Naive thymus-derived CD8-positive, alpha-beta T cell (primary cell): ENCODE measurements around the gene POC1A. TPM values are rescaled to one million over a fixed set of nuclear protein-coding genes. Genes with fewer than 3 reads are reported as not detected.
A peak's percentile ranks its signal among the peaks of the same experiment; 100 is the strongest.
"Not testable (repeated sequence)": the region's sequence is repeated elsewhere in the genome, so short reads cannot be mapped to it uniquely, and the experiment has no call there.

Experiments
- ATAC-seq, 2 donors: fragments of 150-1000 bp; cut with Tn5 transposase in 1 of 2; sonication (Bioruptor Pico), chemical (Tn5 transposase) in 1 of 2; 1 replicate in 1 of 2; 2 replicates in 1 of 2; pipeline ENCODE4 v1.10.0; 2021; ENCODE audit warnings: mild to moderate bottlenecking in 2 of 2, moderate library complexity in 2 of 2
- POLR2A ChIA-PET: fragments of 350-600 bp; sonication (Branson Sonifier 250); formaldehyde crosslinking; loops from one replicate; lab custom pipeline; 2021; ENCODE audit warnings: antibody characterized with exemption; lab: Charles Lee
- DNase-seq, 10 donors: peaks; one replicate each; pipeline versions ENCODE4 v3.0.0 to v3.0.0-alpha.2; 2020 to 2022
- H3K27ac Mint-ChIP-seq, 10 donors: one replicate each; pipeline ENCODE4 v1.8.0; 2020 to 2022; ENCODE audit warnings: mild to moderate bottlenecking in 10 of 10, mixed read lengths in 10 of 10, moderate library complexity in 4 of 10, inconsistent platforms in 1 of 10
- H3K27me3 Mint-ChIP-seq, 5 donors: one replicate each; pipeline ENCODE4 v1.8.0; 2021 to 2022; ENCODE audit warnings: mixed read lengths in 5 of 5
- H3K36me3 Mint-ChIP-seq, 3 donors: one replicate each; pipeline ENCODE4 v1.8.0; 2020 to 2022; ENCODE audit warnings: mixed read lengths in 3 of 3, mild to moderate bottlenecking in 2 of 3, inconsistent platforms in 1 of 3
- H3K4me1 Mint-ChIP-seq, 4 donors: one replicate each; pipeline ENCODE4 v1.8.0; 2021 to 2022; ENCODE audit warnings: mixed read lengths in 4 of 4
- H3K4me3 Mint-ChIP-seq, 10 donors: one replicate each; pipeline ENCODE4 v1.8.0; 2020 to 2022; ENCODE audit warnings: mild to moderate bottlenecking in 10 of 10, mixed read lengths in 10 of 10, moderate library complexity in 6 of 10, inconsistent platforms in 1 of 10
- H3K9me3 Mint-ChIP-seq, 9 donors: one replicate each; pipeline ENCODE4 v1.8.0; 2020 to 2022; ENCODE audit warnings: mixed read lengths in 9 of 9, mild to moderate bottlenecking in 3 of 9, inconsistent platforms in 1 of 9, moderate library complexity in 1 of 9
- polyA plus RNA-seq, 3 donors: library from polyadenylated mRNA; unstranded; fragments of 300-500 nt; fragmentation: Illumina TruSeq; gene quantifications; one replicate each; pipeline ENCODE4 v1.2.3, GENCODE V29; 2021
- total RNA-seq, 8 experiments: library from RNA in 2 of 8; stranded (reverse) in 2 of 8; gene quantifications; one replicate each; pipeline ENCODE4 v1.2.3 and lab custom pipeline; 2021 to 2026

The POC1A gene
- total and polyA plus RNA-seq, 5 experiments from 2014 or later: 0.28 to 1.9 (median 1.1) TPM

DNA sequence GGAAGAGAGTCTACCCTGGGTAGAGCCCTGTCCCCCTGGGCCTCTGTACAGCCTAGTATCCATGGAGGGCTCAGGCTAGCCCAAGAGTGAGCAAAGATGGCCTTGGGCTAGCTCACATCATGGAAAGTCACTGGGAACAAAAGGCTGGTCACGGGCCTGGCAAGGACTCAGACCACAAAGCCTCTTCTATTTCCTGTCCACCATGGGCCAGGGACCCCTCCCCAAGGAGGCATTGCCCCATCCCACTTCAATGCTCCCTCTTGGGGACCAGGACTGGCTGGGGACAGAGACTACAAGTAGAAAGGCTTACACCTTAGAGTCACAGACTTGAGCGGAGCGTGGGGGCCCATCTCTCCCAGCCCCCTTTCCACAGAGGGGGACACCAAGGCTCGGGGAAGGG, 114.8 kb downstream of the POC1A start:
- Mint-ChIP-seq H3K27me3 (no peaks in the 10 kb centered on the region), H3K36me3 (no peaks in the 10 kb centered on the region), H3K4me3 (no peak overlapping the region), H3K27ac (peak overlapping the region in 2 of 10 donors; percentile 8 to 44), H3K9me3 (no peaks in the 10 kb centered on the region), H3K4me1 (peaks cover 3 to 21% (median 14%) of the 10 kb centered on the region in 4 donors)
- POLR2A ChIA-PET: no interaction called here
- no peak for ATAC-seq
- no peak for DNase-seq

DNA sequence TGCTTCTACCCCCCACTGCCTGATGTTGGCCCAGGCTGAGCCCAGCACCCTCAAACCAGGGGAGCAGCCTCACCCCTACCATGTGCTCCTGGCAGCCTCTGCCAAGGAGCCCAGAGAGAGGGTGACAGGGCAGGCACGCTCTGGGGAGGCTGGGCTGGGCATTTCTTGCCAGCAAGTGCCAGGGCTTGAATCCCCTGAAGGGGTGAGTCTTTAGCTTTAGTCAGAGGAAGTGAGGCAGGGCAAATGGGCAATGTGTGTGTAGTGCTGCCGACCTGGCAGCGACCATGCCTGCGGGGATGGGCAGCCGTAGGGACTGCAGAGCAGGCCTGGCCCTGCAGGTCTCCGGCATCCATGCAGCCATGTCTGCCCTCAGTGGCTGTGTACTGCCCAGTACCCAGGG, 116.0 kb downstream of the POC1A start:
- DNase-seq: no peak
- Mint-ChIP-seq H3K4me1 (peaks cover 3 to 21% (median 13%) of the 10 kb centered on the region in 4 donors), H3K9me3 (no peaks in the 10 kb centered on the region), H3K36me3 (no peaks in the 10 kb centered on the region), H3K4me3 (no peak overlapping the region), H3K27ac (peak overlapping the region in 1 of 10 donors; percentile 11), H3K27me3 (no peaks in the 10 kb centered on the region)
- POLR2A ChIA-PET: no interaction called here
- ATAC-seq: no peak

DNA sequence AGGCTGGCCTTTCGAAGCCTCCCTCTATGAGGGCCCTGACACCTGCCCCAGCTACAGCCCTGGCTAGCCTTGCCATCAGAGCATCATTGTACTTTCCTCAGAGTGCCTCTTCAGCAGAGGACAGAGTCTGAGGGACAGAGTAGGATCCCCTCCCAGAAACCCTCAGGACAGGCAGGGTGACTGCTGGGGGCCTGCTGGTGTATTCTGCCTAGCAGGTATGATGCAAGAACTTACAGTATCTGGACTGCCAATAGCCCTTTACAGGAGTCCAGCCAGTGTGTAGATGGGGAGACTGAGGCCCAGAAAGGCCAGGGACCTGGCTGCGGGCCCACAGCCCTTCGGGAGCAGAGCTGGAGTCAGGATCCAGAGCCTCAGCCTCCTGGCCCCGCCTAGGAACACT, 116.9 kb downstream of the POC1A start:
- no peak for ATAC-seq
- H3K27ac Mint-ChIP-seq: peak overlapping the region in 1 of 10 donors; percentile 50
- H3K27me3 Mint-ChIP-seq: no peaks in the 10 kb centered on the region
- H3K9me3 Mint-ChIP-seq: no peaks in the 10 kb centered on the region
- POLR2A ChIA-PET: no interaction called here
- no peak overlapping the region for H3K4me3 Mint-ChIP-seq
- DNase-seq: no peak
- no peaks in the 10 kb centered on the region for H3K36me3 Mint-ChIP-seq
- peaks cover 3 to 14% (median 12%) of the 10 kb centered on the region in 4 donors for H3K4me1 Mint-ChIP-seq

DNA sequence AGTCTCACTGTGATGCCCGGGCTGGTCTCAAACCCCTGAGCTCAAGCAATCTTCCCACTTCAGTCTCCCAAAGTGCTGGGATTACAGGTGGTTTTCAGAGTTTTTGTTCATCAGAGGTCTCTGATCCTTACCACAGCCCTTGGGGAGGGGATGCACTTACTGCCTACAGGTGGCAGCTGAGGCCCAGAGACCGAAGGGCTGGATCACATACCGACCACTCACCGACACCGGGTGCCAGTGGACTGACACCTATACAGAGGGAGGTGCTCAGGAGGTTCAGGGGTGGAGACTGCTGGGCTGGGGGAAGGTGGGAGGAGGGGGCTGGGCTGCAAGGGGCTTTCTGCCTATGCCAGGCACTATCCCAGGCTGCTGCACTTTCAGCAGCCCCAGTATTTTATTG, 117.4 kb downstream of the POC1A start:
- Mint-ChIP-seq H3K4me3 (no peak overlapping the region), H3K4me1 (peaks cover 3 to 10% (median 8%) of the 10 kb centered on the region in 4 donors), H3K36me3 (no peaks in the 10 kb centered on the region), H3K27ac (peak overlapping the region in 4 of 10 donors; percentile 14 to 60 (median 38)), H3K27me3 (no peaks in the 10 kb centered on the region), H3K9me3 (no peaks in the 10 kb centered on the region)
- POLR2A ChIA-PET: no interaction called here
- ATAC-seq (peak; percentile 58 to 84), DNase-seq (peak in 4 of 10 donors; percentile 15 to 72 (median 34))

DNA sequence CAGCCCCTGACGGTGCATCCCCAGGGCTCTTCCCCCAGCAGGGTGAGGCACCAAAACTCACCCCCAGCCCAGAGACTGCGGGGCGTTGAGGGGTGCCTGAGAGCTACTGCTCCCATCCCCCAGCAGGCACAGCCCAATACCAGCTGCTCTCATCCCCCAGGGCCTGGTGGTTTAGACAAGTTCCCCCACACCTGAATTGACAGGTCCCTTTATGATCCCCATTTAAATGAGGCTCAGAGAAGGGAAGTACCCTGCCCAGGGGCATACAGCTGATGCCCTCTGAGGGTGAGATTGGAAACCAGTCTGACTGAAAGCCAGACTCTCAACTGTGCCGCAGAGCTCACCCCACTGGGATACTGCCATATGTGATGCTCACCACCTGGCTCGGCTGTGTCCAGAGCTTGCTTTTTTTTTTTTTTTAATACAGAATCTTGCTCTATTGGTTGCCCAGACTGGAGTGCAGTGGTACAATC, 118.0 kb downstream of the POC1A start:
- no peaks in the 10 kb centered on the region for H3K36me3 Mint-ChIP-seq
- H3K27ac Mint-ChIP-seq: peak overlapping the region in 2 of 10 donors; percentile 14 to 27
- H3K4me1 Mint-ChIP-seq: peaks cover 1 to 6% (median 5%) of the 10 kb centered on the region in 4 donors
- H3K9me3 Mint-ChIP-seq: no peaks in the 10 kb centered on the region
- ATAC-seq (no peak), DNase-seq (no peak)
- no peaks in the 10 kb centered on the region for H3K27me3 Mint-ChIP-seq
- no peak overlapping the region for H3K4me3 Mint-ChIP-seq
- POLR2A ChIA-PET: no interaction called here

DNA sequence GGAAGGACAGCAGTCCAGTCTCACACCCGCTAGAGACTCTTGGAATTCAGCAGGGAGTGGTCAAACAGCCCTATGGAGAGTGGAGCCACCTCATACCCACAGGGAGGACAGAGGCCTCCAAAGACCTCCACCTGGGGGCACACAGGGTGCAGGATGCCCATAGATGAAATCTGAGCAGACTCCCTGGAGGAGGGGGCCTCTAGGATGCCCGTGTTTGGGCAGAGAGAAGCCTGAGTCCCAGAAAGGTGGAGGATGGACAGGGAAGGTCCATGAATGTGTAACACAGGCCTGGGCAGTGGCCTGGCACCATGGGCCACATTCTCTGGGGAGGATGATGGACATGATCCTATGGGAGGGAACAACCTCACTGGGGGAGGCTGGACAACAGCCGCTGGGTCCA, 119.6 kb downstream of the POC1A start:
- POLR2A ChIA-PET: no interaction called here
- DNase-seq (no peak), ATAC-seq (no peak)
- H3K27ac Mint-ChIP-seq: no peak overlapping the region
- peaks cover 0 to 4% (median 2%) of the 10 kb centered on the region in 4 donors for H3K4me1 Mint-ChIP-seq
- H3K4me3 Mint-ChIP-seq: no peak overlapping the region
- H3K36me3 Mint-ChIP-seq: no peaks in the 10 kb centered on the region
- H3K9me3 Mint-ChIP-seq: no peaks in the 10 kb centered on the region
- no peaks in the 10 kb centered on the region for H3K27me3 Mint-ChIP-seq

DNA sequence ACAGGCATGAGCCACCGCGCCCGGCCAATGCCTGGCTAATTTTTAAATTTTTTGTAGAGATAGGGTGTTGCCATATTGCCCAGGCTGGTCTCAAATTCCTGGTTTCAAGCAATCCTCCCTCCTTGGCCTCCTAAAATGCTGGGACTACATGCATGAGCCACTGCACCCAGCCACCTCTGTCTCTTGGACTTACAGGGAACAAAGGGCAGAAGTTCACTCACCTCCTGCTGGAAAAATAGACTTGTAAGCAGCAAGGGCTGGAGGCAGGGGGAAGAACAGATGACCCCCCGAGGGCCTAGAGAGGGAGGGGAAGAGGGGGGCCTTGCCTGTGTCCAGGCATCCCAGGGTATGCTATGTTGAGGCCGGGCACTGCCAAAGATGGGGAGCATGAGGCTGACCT, 120.0 kb downstream of the POC1A start:
- no peaks in the 10 kb centered on the region for H3K27me3 Mint-ChIP-seq
- H3K4me3 Mint-ChIP-seq: no peak overlapping the region
- peaks cover 0 to 3% (median 2%) of the 10 kb centered on the region in 4 donors for H3K4me1 Mint-ChIP-seq
- POLR2A ChIA-PET: no interaction called here
- ATAC-seq (no peak), DNase-seq (no peak)
- H3K36me3 Mint-ChIP-seq: no peaks in the 10 kb centered on the region
- H3K9me3 Mint-ChIP-seq: no peaks in the 10 kb centered on the region
- no peak overlapping the region for H3K27ac Mint-ChIP-seq

DNA sequence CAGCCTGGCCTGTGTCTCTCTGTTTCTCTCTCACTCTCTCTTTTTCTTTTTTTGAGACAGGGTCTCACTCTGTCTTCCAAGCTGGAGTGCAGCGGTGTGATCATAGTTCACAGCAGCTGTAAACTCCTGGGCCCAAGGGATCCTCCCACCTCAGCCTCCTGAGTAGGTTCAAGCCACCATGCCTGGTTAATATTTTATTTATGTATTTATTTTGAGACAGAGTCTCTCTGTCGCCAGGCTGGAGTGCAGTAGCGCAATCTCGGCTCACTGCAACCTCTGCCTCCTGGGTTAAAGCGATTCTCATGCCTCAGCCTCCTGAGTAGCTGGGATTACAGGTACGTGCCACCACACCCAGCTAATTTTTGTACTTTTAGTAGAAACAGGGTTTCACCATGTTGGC, 120.5 kb downstream of the POC1A start:
- POLR2A ChIA-PET: not testable (repeated sequence)
- H3K27ac Mint-ChIP-seq: peak overlapping the region in 1 of 10 donors; percentile 44

DNA sequence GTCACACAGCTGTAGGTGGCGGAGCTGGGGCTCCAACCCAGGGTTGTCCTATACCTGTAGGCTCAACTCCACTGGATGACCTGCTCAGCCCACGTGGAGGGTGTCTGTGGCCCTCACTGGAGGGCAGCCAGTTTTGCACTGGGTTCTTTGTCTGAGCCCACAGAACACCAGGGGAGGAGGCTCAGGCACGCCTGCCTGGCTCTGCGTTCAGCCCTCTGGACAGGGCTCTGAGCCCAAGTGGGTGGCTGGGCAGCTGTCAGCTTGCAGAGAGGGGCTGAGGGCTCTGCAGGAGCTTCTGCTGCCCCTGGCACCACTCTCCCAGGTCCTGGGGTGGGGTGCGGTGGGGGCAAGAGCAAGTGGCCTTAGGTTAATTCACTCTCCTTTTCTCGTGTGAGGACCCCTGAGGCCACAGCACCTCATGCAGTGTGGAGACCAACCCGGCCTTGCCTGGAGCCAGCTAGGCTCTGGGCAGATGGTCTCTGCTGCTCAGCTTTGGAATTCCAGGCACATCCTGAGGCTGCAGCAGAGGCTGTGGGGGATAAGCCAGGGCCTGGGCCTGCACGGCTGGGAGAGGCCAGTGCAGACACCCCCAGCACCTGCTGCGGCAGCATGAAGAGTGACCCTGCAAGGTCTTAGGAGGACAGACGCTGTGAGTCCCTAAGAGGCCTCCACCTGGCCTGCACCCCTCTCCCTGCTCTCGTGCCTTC, 121.4 kb downstream of the POC1A start:
- H3K9me3 Mint-ChIP-seq: no peaks in the 10 kb centered on the region
- POLR2A ChIA-PET: interaction anchor here (0.6 kb wide), 1 partner anchor 437 kb away, joined by 6 read pairs; no protein-coding TSS in a partner anchor
- DNase-seq (no peak), ATAC-seq (no peak)
- no peaks in the 10 kb centered on the region for H3K36me3 Mint-ChIP-seq
- H3K4me3 Mint-ChIP-seq: no peak overlapping the region
- H3K4me1 Mint-ChIP-seq: peaks cover 0 to 3% (median 2%) of the 10 kb centered on the region in 4 donors
- no peaks in the 10 kb centered on the region for H3K27me3 Mint-ChIP-seq
- no peak overlapping the region for H3K27ac Mint-ChIP-seq

More for the DNA sequence above, 120.5 kb downstream of the POC1A start:
- ATAC-seq, H3K4me3 Mint-ChIP-seq, DNase-seq, H3K36me3 Mint-ChIP-seq, H3K4me1 Mint-ChIP-seq, H3K27me3 Mint-ChIP-seq, H3K9me3 Mint-ChIP-seq: not testable (repeated sequence)

DNA sequence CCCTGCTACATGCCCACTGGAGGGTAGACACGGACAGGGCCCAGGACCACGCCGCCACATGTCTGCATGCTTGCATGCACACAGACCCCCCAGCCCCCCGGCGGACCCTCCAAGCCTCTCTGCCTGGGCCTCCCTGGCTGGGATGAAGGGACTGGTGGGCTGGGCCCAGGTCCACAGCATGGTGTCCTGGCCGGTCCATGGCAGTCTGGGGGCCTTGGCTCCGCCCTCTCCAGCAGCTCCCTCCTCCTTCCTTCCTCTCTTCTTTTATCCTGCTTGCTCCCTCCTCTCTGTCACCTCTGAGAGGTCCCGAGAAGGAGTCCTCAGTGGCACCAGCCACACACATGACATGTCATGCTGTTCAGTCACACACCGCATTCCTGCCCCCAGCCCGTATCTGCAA, 122.3 kb downstream of the POC1A start:
- Mint-ChIP-seq H3K36me3 (no peaks in the 10 kb centered on the region), H3K4me3 (no peak overlapping the region), H3K4me1 (peaks cover 0 to 3% (median 2%) of the 10 kb centered on the region in 4 donors), H3K9me3 (no peaks in the 10 kb centered on the region), H3K27ac (no peak overlapping the region), H3K27me3 (no peaks in the 10 kb centered on the region)
- POLR2A ChIA-PET: no interaction called here
- DNase-seq (no peak), ATAC-seq (no peak)

DNA sequence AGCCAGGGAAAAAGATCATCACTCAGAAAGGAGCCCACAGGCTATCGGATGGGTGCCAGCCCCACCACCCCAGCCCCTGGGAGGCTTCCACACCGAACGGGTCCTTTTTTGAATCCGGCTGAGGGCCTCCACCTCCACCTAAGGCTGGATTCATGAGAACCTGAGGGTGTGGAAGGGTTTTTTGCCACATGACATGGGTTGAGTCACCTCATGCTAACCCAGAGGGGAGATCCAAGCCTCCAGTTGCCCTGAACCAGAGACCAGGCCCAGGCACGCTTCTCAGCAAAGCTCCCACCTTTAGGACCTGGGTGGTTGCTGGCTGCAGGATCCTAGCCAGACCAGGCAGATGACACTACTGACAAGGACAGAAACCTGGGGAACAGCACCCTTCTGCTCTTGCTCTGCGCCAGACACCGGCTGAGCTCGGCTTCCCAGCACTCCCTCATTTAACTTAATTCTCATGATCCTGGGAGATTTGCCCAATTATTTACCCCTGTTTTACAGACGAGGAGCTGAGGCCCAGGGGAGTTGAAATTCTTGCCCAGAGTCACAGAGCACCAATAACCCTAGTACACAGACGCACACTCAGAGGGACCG, 123.4 kb downstream of the POC1A start:
- DNase-seq: no peak
- H3K36me3 Mint-ChIP-seq: no peaks in the 10 kb centered on the region
- H3K27ac Mint-ChIP-seq: peak overlapping the region in 1 of 10 donors; percentile 24
- H3K9me3 Mint-ChIP-seq: no peaks in the 10 kb centered on the region
- H3K27me3 Mint-ChIP-seq: no peaks in the 10 kb centered on the region
- POLR2A ChIA-PET: no interaction called here
- peaks cover 0 to 5% (median 0%) of the 10 kb centered on the region in 4 donors for H3K4me1 Mint-ChIP-seq
- ATAC-seq: no peak
- H3K4me3 Mint-ChIP-seq: no peak overlapping the region

DNA sequence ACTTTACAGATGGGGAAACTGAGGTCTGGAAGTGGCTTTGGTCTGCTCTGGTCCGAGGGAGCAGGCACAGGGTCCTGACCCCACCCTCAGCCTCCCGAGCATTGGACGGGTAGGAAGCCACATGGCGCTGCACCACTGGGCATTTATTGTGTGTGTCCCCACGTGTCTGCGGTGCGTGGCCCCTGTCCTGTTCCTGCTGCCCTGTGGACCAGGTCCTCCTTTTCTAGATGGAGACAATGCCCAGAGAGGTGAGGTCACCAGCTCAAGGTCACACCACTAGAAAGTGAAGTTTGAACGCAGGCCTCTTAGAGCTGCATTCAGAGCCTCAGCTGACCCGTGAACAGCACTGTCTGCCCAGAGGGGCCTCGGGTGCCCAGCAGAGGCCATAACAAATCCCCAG, 124.7 kb downstream of the POC1A start:
- Mint-ChIP-seq H3K4me3 (no peak overlapping the region), H3K27ac (no peak overlapping the region), H3K27me3 (no peaks in the 10 kb centered on the region), H3K4me1 (peaks cover 0 to 5% (median 0%) of the 10 kb centered on the region in 4 donors), H3K36me3 (no peaks in the 10 kb centered on the region), H3K9me3 (no peaks in the 10 kb centered on the region)
- POLR2A ChIA-PET: interaction anchor here (0.6 kb wide), 2 partner anchors 35 to 213 kb away, joined by 3 to 6 read pairs; no protein-coding TSS in a partner anchor
- DNase-seq (no peak), ATAC-seq (no peak)

DNA sequence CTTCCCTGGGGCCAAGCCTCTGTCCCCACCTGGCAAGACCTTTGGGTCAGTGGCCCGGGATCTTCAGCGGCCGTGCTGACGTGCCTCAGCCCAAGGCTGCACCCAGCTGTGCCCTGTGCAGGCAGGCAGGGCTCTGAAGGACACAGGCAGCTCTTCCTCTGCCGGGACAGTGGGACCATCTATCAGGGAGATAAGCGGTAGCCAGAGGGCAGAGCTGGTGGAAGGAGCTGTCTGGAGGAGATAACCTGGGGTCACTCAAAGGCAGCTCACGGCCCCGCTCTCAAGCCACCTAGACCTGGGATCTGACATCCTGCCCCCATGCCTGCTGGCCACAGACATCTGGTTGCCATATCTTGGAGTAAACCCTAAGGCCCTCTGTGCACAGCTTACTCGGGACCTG, 125.2 kb downstream of the POC1A start:
- H3K36me3 Mint-ChIP-seq: no peaks in the 10 kb centered on the region
- no peak overlapping the region for H3K4me3 Mint-ChIP-seq
- H3K4me1 Mint-ChIP-seq: peaks cover 0 to 5% (median 2%) of the 10 kb centered on the region in 4 donors
- no peaks in the 10 kb centered on the region for H3K27me3 Mint-ChIP-seq
- peak overlapping the region in 1 of 10 donors; percentile 40 for H3K27ac Mint-ChIP-seq
- no peaks in the 10 kb centered on the region for H3K9me3 Mint-ChIP-seq
- ATAC-seq (no peak), DNase-seq (no peak)
- POLR2A ChIA-PET: interaction anchor here (0.6 kb wide), 2 partner anchors 35 to 214 kb away, joined by 3 to 6 read pairs; no protein-coding TSS in a partner anchor
